IPS-15b (cell line): ENCODE data around the gene FXR2.

ENCODE experiments used
- H3K27me3 ChIP-seq: one replicate; pipeline ENCODE4 v1.6.1; 2013; ENCODE audit warnings: low read length; ENCODE audit not compliant: control insufficient read depth, insufficient read depth
- H3K36me3 ChIP-seq: one replicate; pipeline ENCODE4 v1.6.1; 2013; ENCODE audit warnings: low read length; ENCODE audit not compliant: control insufficient read depth, insufficient read depth
- H3K4me1 ChIP-seq: one replicate; pipeline ENCODE4 v1.6.1; 2013; ENCODE audit warnings: mild to moderate bottlenecking, low read length; ENCODE audit not compliant: control insufficient read depth, insufficient read depth
- H3K4me3 ChIP-seq: one replicate; pipeline ENCODE4 v1.5.1; 2013; ENCODE audit warnings: low read depth, low read length
- H3K9ac ChIP-seq: one replicate; pipeline ENCODE4 v1.6.1; 2013; ENCODE audit warnings: low read depth, mild to moderate bottlenecking, low read length
- H3K9me3 ChIP-seq: one replicate; pipeline ENCODE4 v1.6.1; 2013; ENCODE audit warnings: mild to moderate bottlenecking, low read length; ENCODE audit not compliant: control insufficient read depth, insufficient read depth

FXR2 gene

DNA sequence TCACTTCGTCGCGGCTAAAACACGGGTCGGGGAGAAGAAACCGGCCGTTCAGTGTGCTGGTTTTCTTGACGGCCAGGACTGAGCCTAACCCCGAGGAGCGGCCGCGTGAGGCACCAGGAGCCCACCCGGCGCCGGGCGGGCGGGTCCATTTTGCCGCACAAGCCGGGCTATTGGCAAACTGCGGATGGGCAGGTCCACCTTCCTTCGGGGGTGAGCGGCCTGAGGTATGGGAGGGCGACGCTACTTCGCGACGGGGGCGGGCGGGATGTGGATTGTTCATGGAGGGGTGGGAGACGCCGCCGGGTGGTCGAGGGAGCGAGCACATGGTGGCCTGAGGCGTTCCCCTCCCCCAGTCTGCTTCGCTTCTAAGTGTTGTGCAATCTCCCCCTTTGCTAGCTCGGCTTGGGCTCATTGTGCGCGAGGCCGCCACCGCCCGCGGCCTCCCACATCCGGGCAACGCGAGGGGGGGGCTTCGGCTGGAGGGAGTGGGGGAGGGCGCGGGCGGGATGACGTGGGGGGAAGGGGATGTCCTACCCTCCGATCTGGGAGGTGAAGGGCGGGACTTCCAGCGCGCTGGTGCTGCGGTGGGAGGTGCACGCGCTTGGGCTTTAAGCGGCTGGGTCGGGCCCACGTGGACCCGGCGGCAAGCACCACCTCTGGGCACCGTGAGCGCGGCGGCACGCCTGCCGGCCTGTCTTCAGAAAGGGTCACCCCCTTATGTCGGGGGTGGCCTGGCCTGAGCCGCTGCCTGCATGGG, 41.2 kb downstream of the FXR2 start:
- Histone ChIP-seq H3K9me3 (no peaks in the 10 kb centered on the region), H3K9ac (peak overlapping the region; percentile 99), H3K27me3 (no peaks in the 10 kb centered on the region), H3K4me1 (peaks cover 5% of the 10 kb centered on the region), H3K36me3 (peaks cover 73% of the 10 kb centered on the region), H3K4me3 (peak overlapping the region; percentile 89)

DNA sequence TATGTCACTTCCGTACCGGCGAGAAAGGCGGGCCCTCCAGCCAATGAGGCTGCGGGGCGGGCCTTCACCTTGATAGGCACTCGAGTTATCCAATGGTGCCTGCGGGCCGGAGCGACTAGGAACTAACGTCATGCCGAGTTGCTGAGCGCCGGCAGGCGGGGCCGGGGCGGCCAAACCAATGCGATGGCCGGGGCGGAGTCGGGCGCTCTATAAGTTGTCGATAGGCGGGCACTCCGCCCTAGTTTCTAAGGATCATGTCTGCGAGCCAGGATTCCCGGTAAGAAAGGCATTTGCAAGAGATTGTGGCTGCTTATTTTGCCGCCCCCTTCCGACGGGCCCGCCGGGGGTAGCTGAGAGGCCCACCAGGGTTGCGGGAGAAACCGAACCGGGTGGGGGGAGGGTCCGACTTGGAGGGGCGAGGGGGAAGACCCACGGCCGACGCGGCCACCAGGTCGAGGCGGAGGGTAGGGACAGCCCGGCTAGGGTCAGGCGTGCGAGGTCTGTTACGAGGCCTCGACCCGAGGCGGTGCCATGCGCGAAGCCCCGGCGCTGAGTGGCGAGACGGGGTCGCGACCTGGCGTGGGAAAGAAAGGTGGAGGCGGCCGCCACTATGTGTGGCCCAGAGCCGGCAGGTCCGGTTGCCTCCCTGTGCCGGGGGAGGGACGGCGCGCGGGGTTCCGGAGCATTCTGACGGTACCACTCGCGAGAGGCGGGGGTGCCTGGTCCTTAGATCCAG, 41.9 kb downstream of the FXR2 start:
- no peaks in the 10 kb centered on the region for H3K9me3 ChIP-seq
- peaks cover 70% of the 10 kb centered on the region for H3K36me3 ChIP-seq
- peak overlapping the region; percentile 99 for H3K9ac ChIP-seq
- H3K4me1 ChIP-seq: peaks cover 5% of the 10 kb centered on the region
- no peaks in the 10 kb centered on the region for H3K27me3 ChIP-seq
- peak overlapping the region; percentile 89 for H3K4me3 ChIP-seq

DNA sequence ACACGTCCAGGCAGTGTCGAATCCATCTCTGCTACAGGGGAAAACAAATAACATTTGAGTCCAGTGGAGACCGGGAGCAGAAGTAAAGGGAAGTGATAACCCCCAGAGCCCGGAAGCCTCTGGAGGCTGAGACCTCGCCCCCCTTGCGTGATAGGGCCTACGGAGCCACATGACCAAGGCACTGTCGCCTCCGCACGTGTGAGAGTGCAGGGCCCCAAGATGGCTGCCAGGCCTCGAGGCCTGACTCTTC, 42.4 kb downstream of the FXR2 start:
- peaks cover 5% of the 10 kb centered on the region for H3K4me1 ChIP-seq
- peak overlapping the region; percentile 87 for H3K9ac ChIP-seq
- no peaks in the 10 kb centered on the region for H3K9me3 ChIP-seq
- H3K4me3 ChIP-seq: peak overlapping the region; percentile 93
- H3K27me3 ChIP-seq: no peaks in the 10 kb centered on the region
- H3K36me3 ChIP-seq: peaks cover 70% of the 10 kb centered on the region

DNA sequence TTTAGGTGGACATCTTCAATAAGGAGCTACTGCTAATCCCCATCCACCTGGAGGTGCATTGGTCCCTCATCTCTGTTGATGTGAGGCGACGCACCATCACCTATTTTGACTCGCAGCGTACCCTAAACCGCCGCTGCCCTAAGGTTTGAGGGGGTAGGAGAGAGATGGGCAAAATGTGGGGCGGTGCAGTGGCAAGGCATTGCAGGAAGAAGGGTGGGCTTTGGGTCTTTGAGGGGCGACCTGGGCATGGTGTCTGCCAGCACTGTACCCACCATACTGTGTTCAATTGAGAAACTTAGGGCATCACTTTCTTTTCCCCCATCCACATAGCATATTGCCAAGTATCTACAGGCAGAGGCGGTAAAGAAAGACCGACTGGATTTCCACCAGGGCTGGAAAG, 44.3 kb downstream of the FXR2 start:
- H3K4me3 ChIP-seq: no peak overlapping the region
- H3K9me3 ChIP-seq: no peaks in the 10 kb centered on the region
- H3K4me1 ChIP-seq: peaks cover 5% of the 10 kb centered on the region
- peaks cover 59% of the 10 kb centered on the region for H3K36me3 ChIP-seq
- no peak overlapping the region for H3K9ac ChIP-seq
- no peaks in the 10 kb centered on the region for H3K27me3 ChIP-seq

DNA sequence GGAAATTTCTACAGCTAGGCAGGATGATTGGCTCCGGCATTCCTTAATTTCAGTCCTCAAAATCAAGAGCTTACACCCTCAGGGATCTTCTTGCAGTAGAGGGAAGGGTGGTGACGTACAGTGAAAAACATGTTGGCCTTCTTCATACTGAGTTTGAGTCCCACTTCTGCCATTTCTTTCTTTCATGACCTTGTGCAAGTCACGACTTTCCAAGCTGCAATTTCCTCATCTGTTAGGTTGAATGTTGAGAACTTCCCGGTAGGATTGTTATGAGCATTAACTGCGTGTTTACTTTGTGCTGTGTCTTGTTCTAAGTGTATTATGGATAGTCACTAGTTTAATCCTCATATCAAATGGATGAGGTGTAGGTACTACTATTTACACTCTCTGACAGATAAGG, 45.1 kb downstream of the FXR2 start:
- Histone ChIP-seq H3K4me1 (peaks cover 2% of the 10 kb centered on the region), H3K9me3 (no peaks in the 10 kb centered on the region), H3K36me3 (peaks cover 59% of the 10 kb centered on the region), H3K4me3 (no peak overlapping the region), H3K9ac (no peak overlapping the region), H3K27me3 (no peaks in the 10 kb centered on the region)

DNA sequence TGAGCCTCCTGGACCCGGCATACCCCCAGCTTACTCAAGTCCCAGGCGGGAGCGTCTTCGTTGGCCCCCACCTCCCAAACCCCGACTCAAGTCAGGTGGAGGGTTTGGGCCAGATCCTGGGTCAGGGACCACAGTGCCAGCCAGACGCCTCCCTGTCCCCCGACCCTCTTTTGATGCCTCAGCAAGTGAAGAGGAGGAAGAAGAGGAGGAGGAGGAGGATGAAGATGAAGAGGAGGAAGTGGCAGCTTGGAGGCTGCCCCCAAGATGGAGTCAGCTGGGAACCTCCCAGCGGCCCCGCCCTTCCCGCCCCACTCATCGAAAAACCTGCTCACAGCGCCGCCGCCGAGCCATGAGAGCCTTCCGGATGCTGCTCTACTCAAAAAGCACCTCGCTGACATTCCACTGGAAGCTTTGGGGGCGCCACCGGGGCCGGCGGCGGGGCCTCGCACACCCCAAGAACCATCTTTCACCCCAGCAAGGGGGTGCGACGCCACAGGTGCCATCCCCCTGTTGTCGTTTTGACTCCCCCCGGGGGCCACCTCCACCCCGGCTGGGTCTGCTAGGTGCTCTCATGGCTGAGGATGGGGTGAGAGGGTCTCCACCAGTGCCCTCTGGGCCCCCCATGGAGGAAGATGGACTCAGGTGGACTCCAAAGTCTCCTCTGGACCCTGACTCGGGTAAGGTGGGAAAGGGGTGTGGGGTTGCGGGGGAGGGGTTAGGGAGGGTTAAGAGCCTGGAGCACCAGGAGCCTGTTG, 51.4 kb downstream of the FXR2 start:
- peaks cover 35% of the 10 kb centered on the region for H3K36me3 ChIP-seq
- no peaks in the 10 kb centered on the region for H3K9me3 ChIP-seq
- H3K4me3 ChIP-seq: peak overlapping the region; percentile 76
- H3K27me3 ChIP-seq: no peaks in the 10 kb centered on the region
- peaks cover 14% of the 10 kb centered on the region for H3K4me1 ChIP-seq
- H3K9ac ChIP-seq: no peak overlapping the region

DNA sequence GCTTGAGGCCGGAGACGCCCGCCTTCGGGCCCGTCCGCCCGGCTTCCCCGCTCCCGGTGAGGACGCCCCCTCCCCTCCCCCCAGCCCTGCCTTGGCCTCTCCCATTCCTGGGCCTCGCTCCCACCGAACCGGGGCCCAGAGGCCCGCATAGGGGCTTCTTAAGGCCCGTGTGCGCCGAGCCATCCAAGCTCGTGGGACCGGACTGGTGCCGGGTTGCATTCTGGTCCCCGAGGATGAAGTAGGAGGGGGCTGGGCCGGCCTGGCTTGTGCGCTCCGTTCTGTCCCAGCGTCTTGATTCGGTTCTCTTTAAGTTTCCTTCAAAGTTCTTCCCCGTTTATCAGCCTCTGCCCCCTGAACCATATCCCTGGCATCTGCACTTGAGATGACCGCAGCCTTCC, 52.5 kb downstream of the FXR2 start:
- H3K4me1 ChIP-seq: peaks cover 19% of the 10 kb centered on the region
- H3K4me3 ChIP-seq: peak overlapping the region; percentile 76
- peaks cover 29% of the 10 kb centered on the region for H3K36me3 ChIP-seq
- no peaks in the 10 kb centered on the region for H3K27me3 ChIP-seq
- H3K9ac ChIP-seq: peak overlapping the region; percentile 71
- no peaks in the 10 kb centered on the region for H3K9me3 ChIP-seq

DNA sequence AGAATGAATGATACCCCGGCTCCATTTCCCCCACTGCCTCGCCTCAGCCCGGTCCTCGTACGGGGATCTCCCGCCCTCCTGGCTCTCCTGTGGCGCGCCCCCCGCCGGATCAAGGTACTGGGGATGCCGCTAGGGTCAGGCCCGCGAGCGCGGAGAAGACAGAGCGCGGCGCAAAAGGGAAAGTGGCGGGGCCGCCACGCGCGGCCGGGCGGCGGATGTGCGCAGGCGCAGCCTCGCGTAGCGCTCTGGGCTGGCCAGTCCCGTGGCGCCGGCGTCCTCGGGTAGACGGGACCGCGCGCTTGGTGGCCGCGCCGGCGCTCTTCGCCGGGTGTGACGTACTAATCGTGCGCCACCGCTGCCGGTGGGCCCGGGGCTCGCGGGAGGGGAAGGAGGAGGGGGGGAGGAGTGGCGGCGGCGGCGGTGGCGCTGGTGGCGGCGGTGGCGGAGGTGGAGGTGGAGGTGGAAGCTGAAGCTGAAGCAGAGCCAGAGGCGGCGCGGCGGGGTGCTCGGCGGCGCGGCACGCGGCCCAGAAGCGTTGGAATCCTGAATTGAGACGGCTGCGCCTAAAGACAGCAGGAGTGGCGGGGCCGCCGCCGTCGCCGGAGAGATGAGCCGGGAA, 53.0 kb downstream of the FXR2 start, which contains the start of gene SENP3:
Gene SENP3 (plus strand): TSS at position 331 of the 619 bp plus-strand sequence. CDS start 1,158 bp downstream, outside the sequence.
- Histone ChIP-seq H3K27me3 (no peaks in the 10 kb centered on the region), H3K9me3 (no peaks in the 10 kb centered on the region), H3K4me3 (peak within 1 kb of the TSS; percentile 94), H3K9ac (peak within 1 kb of the TSS; percentile 85), H3K36me3 (peaks cover 29% of the 10 kb centered on the region), H3K4me1 (peaks cover 20% of the 10 kb centered on the region)

DNA sequence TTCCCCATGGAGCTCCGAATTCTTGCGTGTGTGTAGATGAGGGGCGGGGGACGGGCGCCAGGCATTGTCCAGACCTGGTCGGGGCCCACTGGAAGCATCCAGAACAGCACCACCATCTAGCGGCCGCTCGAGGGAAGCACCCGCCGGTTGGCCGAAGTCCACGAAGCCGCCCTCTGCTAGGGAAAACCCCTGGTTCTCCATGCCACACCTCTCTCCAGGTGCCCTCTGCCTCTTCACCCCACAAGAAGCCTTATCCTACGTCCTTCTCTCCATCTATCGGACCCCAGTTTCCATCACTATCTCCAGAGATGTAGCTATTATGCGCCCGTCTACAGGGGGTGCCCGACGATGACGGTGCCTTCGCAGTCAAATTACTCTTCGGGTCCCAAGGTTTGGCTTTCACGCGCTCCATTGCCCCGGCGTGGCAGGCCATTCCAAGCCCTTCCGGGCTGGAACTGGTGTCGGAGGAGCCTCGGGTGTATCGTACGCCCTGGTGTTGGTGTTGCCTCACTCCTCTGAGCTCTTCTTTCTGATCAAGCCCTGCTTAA, 53.6 kb downstream of the FXR2 start:
- H3K27me3 ChIP-seq: no peaks in the 10 kb centered on the region
- H3K36me3 ChIP-seq: peaks cover 26% of the 10 kb centered on the region
- peaks cover 20% of the 10 kb centered on the region for H3K4me1 ChIP-seq
- peak overlapping the region; percentile 94 for H3K4me3 ChIP-seq
- no peaks in the 10 kb centered on the region for H3K9me3 ChIP-seq
- H3K9ac ChIP-seq: peak overlapping the region; percentile 85

DNA sequence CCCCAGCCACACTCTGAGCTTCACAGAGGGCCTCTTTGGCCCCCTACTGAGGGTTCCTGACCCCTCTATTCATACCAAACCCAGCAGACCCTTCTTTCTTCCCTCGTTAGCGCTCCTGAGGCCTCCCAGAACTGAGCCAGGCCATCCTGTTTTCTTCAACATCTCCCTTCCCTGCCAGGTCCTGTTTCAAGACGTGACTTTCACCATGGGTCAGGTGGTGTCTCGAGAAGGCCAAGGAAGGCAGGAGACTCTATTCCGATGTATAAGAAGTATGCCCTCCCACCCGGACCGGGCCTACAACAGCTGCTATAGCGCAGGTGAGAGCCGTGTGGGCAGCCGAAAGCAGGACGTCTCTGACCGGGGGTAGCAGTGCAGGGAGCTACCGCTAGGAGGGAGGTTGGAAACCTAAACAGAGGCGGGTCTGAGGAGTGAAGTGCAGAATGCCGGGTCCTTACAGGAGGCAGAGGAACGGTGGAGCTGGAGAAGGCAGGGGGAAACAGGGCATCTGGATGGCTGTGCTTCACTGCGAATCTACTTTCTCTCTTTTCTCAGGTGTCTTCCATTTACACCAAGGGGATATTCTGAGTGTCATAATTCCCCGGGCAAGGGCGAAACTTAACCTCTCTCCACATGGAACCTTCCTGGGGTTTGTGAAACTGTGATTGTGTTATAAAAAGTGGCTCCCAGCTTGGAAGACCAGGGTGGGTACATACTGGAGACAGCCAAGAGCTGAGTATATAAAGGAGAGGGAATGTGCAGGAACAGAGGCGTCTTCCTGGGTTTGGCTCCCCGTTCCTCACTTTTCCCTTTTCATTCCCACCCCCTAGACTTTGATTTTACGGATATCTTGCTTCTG, 54.3 kb downstream of the FXR2 start:
- Histone ChIP-seq H3K9ac (peak overlapping the region; percentile 51), H3K4me3 (peak overlapping the region; percentile 94), H3K9me3 (no peaks in the 10 kb centered on the region), H3K4me1 (peaks cover 22% of the 10 kb centered on the region), H3K27me3 (no peaks in the 10 kb centered on the region), H3K36me3 (peaks cover 22% of the 10 kb centered on the region)
